Vagina (tissue), 2 donors: ENCODE measurements around the gene TACR1. TPM values are rescaled to one million over a fixed set of nuclear protein-coding genes. Genes with fewer than 3 reads are reported as not detected.

Experiments used
- DNase-seq, 2 donors: peaks; one replicate each; pipeline ENCODE4 v3.0.0-alpha.2; 2017; ENCODE audit errors: extremely low spot score in 2 of 2
- H3K27ac ChIP-seq: fragments of 200-600 bp; sonication (generic); one replicate; pipeline ENCODE4 v1.5.1; 2019
- H3K27me3 ChIP-seq: fragments of 200-600 bp; sonication (generic); one replicate; pipeline ENCODE4 v1.5.1; 2019
- H3K36me3 ChIP-seq, 2 donors: fragments of 200-600 bp; sonication (generic); one replicate each; pipeline ENCODE4 v1.5.1; 2017 to 2019
- H3K4me1 ChIP-seq: fragments of 200-600 bp; sonication (generic); one replicate; pipeline ENCODE4 v1.5.1; 2019
- H3K4me3 ChIP-seq, 2 donors: fragments of 200-600 bp; sonication (generic); 1 replicate in 1 of 2; 2 replicates in 1 of 2; pipeline ENCODE4 v1.5.1; 2016 to 2019
- H3K9me3 ChIP-seq: fragments of 200-600 bp; sonication (generic); one replicate; pipeline ENCODE4 v1.5.1; 2019
- CTCF ChIP-seq, 3 experiments: fragments of 450-650 bp in 2 of 3; fragments of 200-600 bp in 1 of 3; sonication (generic) in 1 of 3; IDR thresholded peaks; one replicate each; pipeline ENCODE4 v1.5.1; 2017 to 2019; ENCODE audit warnings: antibody characterized with exemption in 3 of 3, mild to moderate bottlenecking in 2 of 3, moderate library complexity in 2 of 3
- POLR2A ChIP-seq, 2 donors: fragments of 450-650 bp; IDR thresholded peaks; one replicate each; pipeline ENCODE4 v1.6.1; 2017; ENCODE audit warnings: antibody characterized with exemption in 2 of 2, mild to moderate bottlenecking in 2 of 2, moderate library complexity in 2 of 2
- POLR2AphosphoS5 ChIP-seq, 2 donors: sonication (generic); formaldehyde crosslinking; IDR thresholded peaks; one replicate each; pipeline ENCODE4 v1.9.0; 2017; ENCODE audit warnings: antibody characterized with exemption in 2 of 2, mild to moderate bottlenecking in 2 of 2, low read depth in 1 of 2; ENCODE audit not compliant: insufficient read depth in 1 of 2
- intact Hi-C: fragments of 100-400 bp; cut with DNase I; formaldehyde crosslinking; loops from one replicate; pipeline ENCODE4 v1.15.1; 2023
- total RNA-seq: library from RNA; depleted of rRNA; stranded (reverse); fragments of >200 nt; gene quantifications from one replicate; pipeline ENCODE4 v1.2.3, GENCODE V29; 2016

TACR1 gene
- total RNA-seq, 1 donor from 2014 or later, result 8.3 TPM

GRCh38 chr2:75077909-75078308 is 121.4 kb downstream of the TACR1 start:
- Histone ChIP-seq H3K36me3 (no peaks in the 10 kb centered on the region), H3K4me3 (no peak overlapping the region), H3K27ac (no peak overlapping the region), H3K9me3 (no peaks in the 10 kb centered on the region), H3K4me1 (no peaks in the 10 kb centered on the region), H3K27me3 (no peaks in the 10 kb centered on the region)
- no peak for DNase-seq
- TF ChIP-seq CTCF (IDR thresholded peaks at IDR 0.05), result no peak
- TF ChIP-seq POLR2AphosphoS5 (IDR thresholded peaks at IDR 0.05; ENCODE audit: insufficient read depth in 1 of 2, low read depth in 1 of 2), result no peak
- no peak for TF ChIP-seq POLR2A (IDR thresholded peaks at IDR 0.05)
- intact Hi-C loops, result no loop called here

DNA sequence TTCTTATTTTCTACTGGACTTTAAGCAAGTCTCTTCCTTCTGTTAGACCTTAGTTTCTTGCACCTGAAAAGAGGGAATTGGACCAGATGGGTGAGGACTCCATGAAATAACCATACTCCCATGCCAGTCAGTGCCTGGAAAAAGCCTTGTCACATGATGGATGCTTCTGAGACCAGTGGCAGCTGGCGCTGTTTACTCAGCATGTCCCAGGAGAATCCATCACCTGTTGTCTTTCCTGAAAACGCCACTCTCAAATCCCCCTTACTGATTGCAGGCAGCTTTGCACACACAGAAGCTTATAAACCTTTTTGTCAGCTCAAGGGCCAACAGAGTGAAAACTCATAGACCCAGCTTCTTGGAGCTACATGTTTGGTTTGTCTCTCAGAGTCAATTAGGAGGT is 123.2 kb downstream of the TACR1 start:
- H3K4me1 ChIP-seq, result no peaks in the 10 kb centered on the region
- H3K36me3 ChIP-seq, result no peaks in the 10 kb centered on the region
- DNase-seq, result no peak
- no peaks in the 10 kb centered on the region for H3K27me3 ChIP-seq
- H3K27ac ChIP-seq, result no peak overlapping the region
- intact Hi-C loops, result no loop called here
- no peaks in the 10 kb centered on the region for H3K9me3 ChIP-seq
- no peak for TF ChIP-seq POLR2A (IDR thresholded peaks at IDR 0.05)
- no peak for TF ChIP-seq CTCF (IDR thresholded peaks at IDR 0.05)
- TF ChIP-seq POLR2AphosphoS5 (IDR thresholded peaks at IDR 0.05; ENCODE audit: insufficient read depth in 1 of 2, low read depth in 1 of 2), result no peak
- H3K4me3 ChIP-seq, result no peak overlapping the region

DNA sequence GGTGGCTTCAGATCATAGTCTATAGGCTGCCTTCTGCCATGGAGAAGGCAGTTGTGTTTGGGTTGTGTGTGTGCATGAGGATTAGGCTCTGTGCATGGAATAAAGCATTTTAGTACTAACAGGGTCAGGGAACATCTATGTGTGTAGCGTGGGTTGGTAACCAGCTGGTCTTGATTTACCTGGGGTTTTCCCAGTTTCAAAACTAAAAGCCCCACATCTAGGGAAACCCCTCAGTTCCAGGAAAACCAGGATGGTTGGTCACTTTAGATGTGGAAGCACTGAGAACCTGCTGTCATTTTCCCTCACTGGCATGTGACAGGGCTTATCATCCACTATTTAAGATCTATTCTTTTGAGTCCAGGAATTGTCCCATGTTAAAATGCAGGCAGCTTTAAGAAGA is 124.6 kb downstream of the TACR1 start:
- Histone ChIP-seq H3K27me3 (no peaks in the 10 kb centered on the region), H3K4me1 (no peaks in the 10 kb centered on the region), H3K27ac (no peak overlapping the region), H3K4me3 (no peak overlapping the region), H3K36me3 (no peaks in the 10 kb centered on the region), H3K9me3 (no peaks in the 10 kb centered on the region)
- intact Hi-C loops, result no loop called here
- no peak for DNase-seq
- TF ChIP-seq POLR2A (IDR thresholded peaks at IDR 0.05) (no peak), POLR2AphosphoS5 (IDR thresholded peaks at IDR 0.05; ENCODE audit: insufficient read depth in 1 of 2, low read depth in 1 of 2) (no peak), CTCF (IDR thresholded peaks at IDR 0.05) (no peak)

- Histone ChIP-seq H3K36me3 (no peaks in the 10 kb centered on the region), H3K27me3 (no peaks in the 10 kb centered on the region), H3K27ac (no peak overlapping the region), H3K9me3 (no peaks in the 10 kb centered on the region), H3K4me1 (no peaks in the 10 kb centered on the region), H3K4me3 (no peak overlapping the region)
- no peak for DNase-seq
- intact Hi-C loops, result no loop called here
- TF ChIP-seq POLR2AphosphoS5 (IDR thresholded peaks at IDR 0.05; ENCODE audit: insufficient read depth in 1 of 2, low read depth in 1 of 2), result no peak
- no peak for TF ChIP-seq CTCF (IDR thresholded peaks at IDR 0.05)
- TF ChIP-seq POLR2A (IDR thresholded peaks at IDR 0.05), result no peak
Observed at GRCh38 chr2:75074228-75074627, 125.1 kb downstream of the TACR1 start.

- TF ChIP-seq POLR2AphosphoS5 (IDR thresholded peaks at IDR 0.05; ENCODE audit: insufficient read depth in 1 of 2, low read depth in 1 of 2) (no peak), POLR2A (IDR thresholded peaks at IDR 0.05) (no peak), CTCF (IDR thresholded peaks at IDR 0.05) (no peak)
- intact Hi-C loops, result no loop called here
- DNase-seq, result no peak
- Histone ChIP-seq H3K9me3 (no peaks in the 10 kb centered on the region), H3K36me3 (no peaks in the 10 kb centered on the region), H3K4me3 (no peak overlapping the region), H3K27me3 (no peaks in the 10 kb centered on the region), H3K27ac (no peak overlapping the region), H3K4me1 (no peaks in the 10 kb centered on the region)
Observed at GRCh38 chr2:75071766-75072165, 127.6 kb downstream of the TACR1 start.
